HepG2 (cell line): ENCODE measurements around the gene TNNI3. TPM values are rescaled to one million over a fixed set of nuclear protein-coding genes. Genes with fewer than 3 reads are reported as not detected.
A peak's percentile ranks its signal among the peaks of the same experiment; 100 is the strongest.
"Not testable (repeated sequence)": the region's sequence is repeated elsewhere in the genome, so short reads cannot be mapped to it uniquely, and the experiment has no call there.

Experiments
- ATAC-seq: fragments of 200-7000 bp; cut with Tn5 transposase; 3 replicates; pipeline ENCODE4 v1.9.1; 2020; ENCODE audit warnings: mild to moderate bottlenecking, moderate library complexity
- BruUV-seq: library from RNA; stranded (reverse); fragments of 400-500 nt; replicated peaks from 2 replicates; lab custom pipeline; 2021; lab: Mats Ljungman, UMichigan
- CTCF ChIA-PET: fragments of 300-600 bp; formaldehyde crosslinking; extraction: SDS; loops from one replicate; lab custom pipeline; 2021; ENCODE audit warnings: low total read pairs, inconsistent platforms, low intra/inter-chr PET ratio; lab: Yijun Ruan, JAX
- POLR2A ChIA-PET: fragments of 350-600 bp; sonication (Branson Sonifier 250); formaldehyde crosslinking; loops from one replicate; lab custom pipeline; 2020; ENCODE audit warnings: antibody characterized with exemption, inconsistent platforms; lab: Yijun Ruan, JAX
- DNase-seq: peaks from one replicate; pipeline ENCODE4 v3.0.0-alpha.2; 2015; ENCODE audit warnings: low spot score
- FAIRE-seq: peaks from 3 replicates; lab custom pipeline; 2011; peaks lifted over from hg19 to GRCh38; lab: Jason Lieb, UNC
- H2AFZ ChIP-seq: one replicate; pipeline ENCODE4 v1.6.1; 2011; ENCODE audit warnings: low read length, inconsistent platforms
- H3K27ac ChIP-seq: fragments of 300-600 bp; 3 replicates; pipeline ENCODE4 v1.8.0; 2011; ENCODE audit warnings: mixed run types, mild to moderate bottlenecking, mixed read lengths, low read length, inconsistent platforms; ENCODE audit not compliant: insufficient read depth; ENCODE audit errors: extremely low read length
- H3K27me3 ChIP-seq, 2 experiments: fragments of 200-600 bp in 1 of 2; 2 replicates in 1 of 2; 3 replicates in 1 of 2; pipeline versions ENCODE4 v1.6.0 to v1.8.0; 2011; ENCODE audit warnings: low read length in 2 of 2, mild to moderate bottlenecking in 2 of 2, moderate library complexity in 2 of 2, inconsistent platforms in 1 of 2; ENCODE audit not compliant: insufficient read depth in 2 of 2, control insufficient read depth in 1 of 2
- H3K36me3 ChIP-seq, 2 experiments: fragments of 200-600 bp in 1 of 2; replicated peaks in 1 of 2; 2 replicates in 1 of 2; 3 replicates in 1 of 2; pipeline versions ENCODE4 v1.5.1 to v1.8.0; 2011; ENCODE audit warnings: low read length in 2 of 2, inconsistent platforms in 1 of 2; ENCODE audit not compliant: insufficient read depth in 2 of 2, control insufficient read depth in 1 of 2
- H3K4me1 ChIP-seq: 2 replicates; pipeline ENCODE4 v1.5.1; 2012; ENCODE audit warnings: low read length, inconsistent platforms; ENCODE audit not compliant: insufficient read depth
- H3K4me2 ChIP-seq: 2 replicates; pipeline ENCODE4 v1.6.0; 2011; ENCODE audit warnings: low read depth, low read length, inconsistent platforms
- H3K4me3 ChIP-seq, 3 experiments: fragments of 200-600 bp in 1 of 3; sonication (generic), shearing (Covaris generic) in 1 of 3; replicated peaks in 1 of 3; 2 replicates each; pipeline ENCODE4 v1.5.1; 2011 to 2016; ENCODE audit warnings: low read length in 3 of 3, inconsistent platforms in 2 of 3, low read depth in 2 of 3, mild to moderate bottlenecking in 2 of 3, control low read depth in 1 of 3, mixed read lengths in 1 of 3; ENCODE audit not compliant: insufficient read depth in 1 of 3
- H3K79me2 ChIP-seq: one replicate; pipeline ENCODE4 v1.6.1; 2011; ENCODE audit warnings: low read length, inconsistent platforms; ENCODE audit not compliant: insufficient read depth
- H3K9ac ChIP-seq: 2 replicates; pipeline ENCODE4 v1.6.0; 2011; ENCODE audit warnings: mild to moderate bottlenecking, low read depth, low read length, inconsistent platforms; ENCODE audit not compliant: insufficient read depth
- H3K9me3 ChIP-seq: 2 replicates; pipeline ENCODE4 v1.5.1; 2012; ENCODE audit warnings: mild to moderate bottlenecking, low read length
- H4K20me1 ChIP-seq: 2 replicates; pipeline ENCODE4 v1.6.0; 2011; ENCODE audit warnings: inconsistent platforms, mild to moderate bottlenecking, low read length, moderate library complexity; ENCODE audit not compliant: insufficient read depth
- AGO1 ChIP-seq: fragments of 200-400 bp; formaldehyde crosslinking; IDR thresholded peaks from 2 replicates; pipeline ENCODE4 v1.6.1; 2017; ENCODE audit warnings: mild to moderate bottlenecking, low read depth, low read length, moderate library complexity; ENCODE audit not compliant: poor library complexity, severe bottlenecking
- SETDB1 ChIP-seq: sonication (generic); formaldehyde crosslinking; IDR thresholded peaks from 2 replicates; pipeline ENCODE4 v1.5.1; 2020; ENCODE audit warnings: missing genetic modification reagents, mild to moderate bottlenecking, borderline replicate concordance
- STAG1 ChIP-seq: sonication (generic); formaldehyde crosslinking; IDR thresholded peaks from 2 replicates; pipeline ENCODE4 v1.4.0; 2020; ENCODE audit warnings: missing genetic modification reagents
- STAT5B ChIP-seq: sonication (generic); formaldehyde crosslinking; IDR thresholded peaks from 2 replicates; pipeline ENCODE4 v1.4.0; 2020; ENCODE audit warnings: missing genetic modification reagents
- ZNF737 ChIP-seq: sonication (generic); formaldehyde crosslinking; IDR thresholded peaks from 2 replicates; pipeline ENCODE4 v1.5.0; 2020; ENCODE audit warnings: missing genetic modification reagents, mild to moderate bottlenecking, borderline replicate concordance
- WGBS: methylation state at CpG from one replicate; pipeline ENCODE4 v1.1.6; 2017; ENCODE audit warnings: low lambda C conversion rate; 5-methylcytosine and 5-hydroxymethylcytosine counted together
- in situ Hi-C: cut with HindIII; loops from 2 replicates; pipeline ENCODE4 v1.10.0; 2017; ENCODE audit warnings: low pct_unique_long_range_greater_than_20kb; ENCODE audit not compliant: extremely low pct_ligation_motif_present
- intact Hi-C: fragments of 100-400 bp; cut with micrococcal nuclease; formaldehyde crosslinking; loops from one replicate; pipeline ENCODE4 v1.10.0; 2022; ENCODE audit not compliant: unreplicated experiment
- polyA plus RNA-seq, 8 experiments: library from polyadenylated mRNA; depleted of rRNA in 3 of 8; stranded (reverse) in 7 of 8; unstranded in 1 of 8; fragments of >200 nt; fragmentation: Illumina TruSeq in 4 of 8; extraction: Trizol in 4 of 8; gene quantifications; 2 replicates each; pipeline versions ENCODE4 v1.2.1 to v1.2.3, GENCODE V29; 2011 to 2016; ENCODE audit warnings: low read depth in 4 of 8, missing spikeins in 1 of 8, mixed read lengths in 1 of 8; ENCODE audit not compliant: insufficient read depth in 1 of 8
- total RNA-seq, 5 experiments: library from RNA; depleted of rRNA; stranded (reverse); fragments of >200 nt; fragmentation: Illumina TruSeq; extraction: Trizol; gene quantifications; 2 replicates each; pipeline ENCODE4 v1.2.3, GENCODE V29; 2016; ENCODE audit warnings: low read depth in 1 of 5
- TF ChIP-seq, protein P1 (sequence below): sonication (generic); formaldehyde crosslinking; IDR thresholded peaks from 2 replicates; pipeline ENCODE4 v1.5.0; 2020; ENCODE audit warnings: mild to moderate bottlenecking, missing genetic modification reagents, moderate library complexity

The TNNI3 gene
- total and polyA plus RNA-seq, 2 of the 13 experiments (the other 11 are each of a cell fraction or from before 2014, with no cell fraction given), result 3.5 to 3.7 TPM

DNA sequence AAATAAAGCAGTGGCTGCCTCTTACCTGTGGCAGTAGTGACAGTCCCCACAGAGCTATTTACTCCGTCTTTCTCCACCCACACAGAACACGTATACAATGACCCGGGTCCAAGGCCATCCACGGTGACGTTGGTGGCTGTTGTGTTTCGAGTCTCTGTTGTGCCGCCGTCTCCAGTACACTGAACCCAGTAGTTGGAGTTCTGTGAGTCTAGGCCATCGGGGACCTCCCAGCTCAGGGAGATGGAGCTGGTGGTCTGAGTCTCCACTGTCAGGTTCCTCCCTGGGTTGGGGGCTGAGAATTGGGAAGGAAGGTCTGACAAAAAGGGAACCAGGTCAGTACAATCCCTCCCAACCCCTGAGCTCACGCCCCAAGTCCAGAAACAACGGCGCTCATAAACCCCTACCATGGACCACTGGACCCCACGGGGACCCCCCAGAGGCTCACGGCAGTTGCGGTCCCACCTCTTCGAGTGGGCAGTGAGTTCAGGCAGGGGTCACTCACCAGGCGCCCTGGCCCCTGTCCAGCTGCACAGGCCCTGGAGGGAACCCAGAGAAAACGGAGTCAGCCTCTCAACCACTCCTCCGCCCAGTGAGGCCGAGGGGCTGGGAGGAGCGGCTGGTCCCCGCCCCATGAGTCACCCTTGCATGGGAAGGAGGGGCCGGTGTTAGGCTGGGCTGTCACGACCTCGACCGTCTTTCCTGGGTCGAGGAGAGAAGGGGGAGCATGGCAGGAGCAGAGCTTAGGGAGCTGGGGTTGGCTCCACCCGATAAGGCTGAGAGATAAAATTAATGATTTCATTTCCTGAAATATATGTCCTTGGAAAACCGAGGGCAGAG lies 49.4 kb upstream of the TNNI3 start (continued):
- TF ChIP-seq ZNF737 (CRISPR knock-in tag) (0 out of 2 replicates have a peak, but pooled peaks have one; percentile 74), STAT5B (CRISPR knock-in tag) (no peak), AGO1 (peak; percentile 63), SETDB1 (CRISPR knock-in tag) (no peak)

DNA sequence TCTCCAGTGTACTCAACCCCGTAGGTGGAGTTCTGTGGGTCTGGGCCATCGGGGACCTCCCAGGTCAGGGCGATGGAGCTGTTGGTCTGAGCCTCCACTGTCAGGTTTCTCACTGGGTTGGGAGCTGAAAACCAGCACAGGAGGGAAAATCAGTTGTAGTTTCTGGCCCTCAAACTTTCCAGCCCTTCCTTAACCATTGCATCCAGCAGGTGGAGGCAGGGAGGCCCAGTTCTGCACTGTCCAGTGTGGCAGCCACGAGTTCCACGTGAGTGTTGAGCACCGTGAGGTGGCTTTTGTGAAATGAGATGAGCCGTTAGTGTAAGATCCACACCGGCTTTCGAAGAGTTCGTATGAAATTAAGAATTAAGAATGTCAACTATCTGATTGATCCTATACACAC lies 44.7 kb upstream of the TNNI3 start:
- TF ChIP-seq STAG1 (CRISPR knock-in tag), result peak; percentile 18; the same call in 1 of the 2 replicates
- TF ChIP-seq, protein P1, sequence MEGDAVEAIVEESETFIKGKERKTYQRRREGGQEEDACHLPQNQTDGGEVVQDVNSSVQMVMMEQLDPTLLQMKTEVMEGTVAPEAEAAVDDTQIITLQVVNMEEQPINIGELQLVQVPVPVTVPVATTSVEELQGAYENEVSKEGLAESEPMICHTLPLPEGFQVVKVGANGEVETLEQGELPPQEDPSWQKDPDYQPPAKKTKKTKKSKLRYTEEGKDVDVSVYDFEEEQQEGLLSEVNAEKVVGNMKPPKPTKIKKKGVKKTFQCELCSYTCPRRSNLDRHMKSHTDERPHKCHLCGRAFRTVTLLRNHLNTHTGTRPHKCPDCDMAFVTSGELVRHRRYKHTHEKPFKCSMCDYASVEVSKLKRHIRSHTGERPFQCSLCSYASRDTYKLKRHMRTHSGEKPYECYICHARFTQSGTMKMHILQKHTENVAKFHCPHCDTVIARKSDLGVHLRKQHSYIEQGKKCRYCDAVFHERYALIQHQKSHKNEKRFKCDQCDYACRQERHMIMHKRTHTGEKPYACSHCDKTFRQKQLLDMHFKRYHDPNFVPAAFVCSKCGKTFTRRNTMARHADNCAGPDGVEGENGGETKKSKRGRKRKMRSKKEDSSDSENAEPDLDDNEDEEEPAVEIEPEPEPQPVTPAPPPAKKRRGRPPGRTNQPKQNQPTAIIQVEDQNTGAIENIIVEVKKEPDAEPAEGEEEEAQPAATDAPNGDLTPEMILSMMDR (CRISPR knock-in tag), result peak; percentile 20; the same call in 1 of the 2 replicates
- Histone ChIP-seq H3K79me2 (peaks cover 14% of the 10 kb centered on the region), H3K36me3 (peaks cover 26 to 74% of the 10 kb centered on the region in 2 experiments), H3K4me1 (peaks cover 34% of the 10 kb centered on the region)
- H3K27ac ChIP-seq, H3K27me3 ChIP-seq, H3K9ac ChIP-seq, in situ Hi-C loops, H4K20me1 ChIP-seq, H3K4me3 ChIP-seq, H3K4me2 ChIP-seq, H2AFZ ChIP-seq, H3K9me3 ChIP-seq, CTCF ChIA-PET, BruUV-seq, ATAC-seq, intact Hi-C loops, DNase-seq: not testable (repeated sequence)
- POLR2A ChIA-PET, result interaction anchor here (1.1 kb wide), 1 partner anchor 205 kb away, joined by 3 read pairs; the partner anchor contains the start of gene UBE2S
- WGBS, result 92% methylated on average over 7 of the region's 10 CpGs
- peak; percentile 59 for FAIRE-seq
